COLO829 (cell line): ENCODE data around the gene UBE2K.
"Not testable (repeated sequence)": the region's sequence is repeated elsewhere in the genome, so short reads cannot be mapped to it uniquely, and the experiment has no call there.

Experiments used
- DNase-seq: peaks from one replicate; pipeline ENCODE4 v3.0.0; 2012; ENCODE audit warnings: low spot score

UBE2K gene

GRCh38 chr4:39689970-39690369 lies 8.0 kb upstream of the UBE2K start:
- DNase-seq = no peak

GRCh38 chr4:39698424-39699009 lies 581 bp downstream of the UBE2K start:
- peak; percentile 6 for DNase-seq

GRCh38 chr4:39699687-39700409 lies 1.9 kb downstream of the UBE2K start:
- no peak for DNase-seq

- DNase-seq = no peak
Observed at GRCh38 chr4:39700554-39700953, 2.6 kb downstream of the UBE2K start.

GRCh38 chr4:39702716-39703115 lies 4.8 kb downstream of the UBE2K start:
- DNase-seq = no peak

GRCh38 chr4:39704789-39705188 lies 6.9 kb downstream of the UBE2K start:
- not testable (repeated sequence) for DNase-seq

- no peak for DNase-seq
Observed at GRCh38 chr4:39706334-39706733, 8.4 kb downstream of the UBE2K start.

- DNase-seq = no peak
Observed at GRCh38 chr4:39706741-39707511, 9.0 kb downstream of the UBE2K start.

- no peak for DNase-seq
Observed at GRCh38 chr4:39710098-39710896, 12.4 kb downstream of the UBE2K start.

GRCh38 chr4:39712819-39713607 lies 15.1 kb downstream of the UBE2K start:
- DNase-seq = no peak

- DNase-seq = no peak
Observed at GRCh38 chr4:39713691-39714090, 15.8 kb downstream of the UBE2K start.

- no peak for DNase-seq
Observed at GRCh38 chr4:39714166-39714565, 16.2 kb downstream of the UBE2K start.

GRCh38 chr4:39715788-39716187 lies 17.9 kb downstream of the UBE2K start:
- no peak for DNase-seq

- no peak for DNase-seq
Observed at GRCh38 chr4:39716356-39716755, 18.4 kb downstream of the UBE2K start.

- DNase-seq = not testable (repeated sequence)
Observed at GRCh38 chr4:39717743-39718142, 19.8 kb downstream of the UBE2K start.

GRCh38 chr4:39718366-39719323 lies 20.7 kb downstream of the UBE2K start:
- no peak for DNase-seq

- no peak for DNase-seq
Observed at GRCh38 chr4:39719804-39720580, 22.1 kb downstream of the UBE2K start.

- not testable (repeated sequence) for DNase-seq
Observed at GRCh38 chr4:39721273-39721672, 23.3 kb downstream of the UBE2K start.

- DNase-seq = no peak
Observed at GRCh38 chr4:39721788-39722187, 23.9 kb downstream of the UBE2K start.
